BE2C (cell line): ENCODE measurements around the gene KCTD18.

Source experiments
- DNase-seq: peaks from one replicate; pipeline ENCODE4 v3.0.0-alpha.2; 2020
- H3K27me3 ChIP-seq: fragments of 250-450 bp; sonication (Bioruptor Pico); 2 replicates; pipeline ENCODE4 v1.5.1; 2020; ENCODE audit warnings: mild to moderate bottlenecking
- H3K36me3 ChIP-seq: fragments of 250-450 bp; sonication (Bioruptor Pico); 2 replicates; pipeline ENCODE4 v1.5.1; 2020; ENCODE audit warnings: mild to moderate bottlenecking
- H3K4me1 ChIP-seq: fragments of 250-450 bp; sonication (Bioruptor Pico); 2 replicates; pipeline ENCODE4 v1.5.1; 2020
- H3K4me3 ChIP-seq: 2 replicates; pipeline ENCODE4 v1.5.1; 2011; ENCODE audit warnings: low read depth, low read length
- H3K9me3 ChIP-seq: fragments of 250-450 bp; sonication (Bioruptor Pico); 2 replicates; pipeline ENCODE4 v1.5.1; 2020
- CTCF ChIP-seq: IDR thresholded peaks from 2 replicates; pipeline ENCODE4 v1.5.1; 2012; ENCODE audit warnings: mild to moderate bottlenecking, low read depth, low read length

The KCTD18 gene

GRCh38 chr2:200442471-200442870 lies 67.4 kb downstream of the KCTD18 start:
- H3K4me3 ChIP-seq = no peak overlapping the region
- no peak for TF ChIP-seq CTCF
- peaks cover 3% of the 10 kb centered on the region for H3K4me1 ChIP-seq
- H3K36me3 ChIP-seq = peaks cover 38% of the 10 kb centered on the region
- no peaks in the 10 kb centered on the region for H3K27me3 ChIP-seq
- no peaks in the 10 kb centered on the region for H3K9me3 ChIP-seq
- no peak for DNase-seq

GRCh38 chr2:200439981-200440380 lies 69.9 kb downstream of the KCTD18 start:
- H3K27me3 ChIP-seq = no peaks in the 10 kb centered on the region
- H3K4me3 ChIP-seq = no peak overlapping the region
- no peak for DNase-seq
- H3K36me3 ChIP-seq = peaks cover 45% of the 10 kb centered on the region
- H3K4me1 ChIP-seq = peaks cover 3% of the 10 kb centered on the region
- no peaks in the 10 kb centered on the region for H3K9me3 ChIP-seq
- TF ChIP-seq CTCF = no peak
